Measurements from ENCODE around the gene KRTAP10-10. TPM values are rescaled to one million over a fixed set of nuclear protein-coding genes. Genes with fewer than 3 reads are reported as not detected.

KRTAP10-10 gene
- total RNA-seq, 2 donors from 2014 or later, result not detected

- H3K4me1 ChIP-seq (ENCODE audit: control insufficient read depth, insufficient read depth, low read length), result no peaks in the 10 kb centered on the region
- Mint-ChIP-seq H3K9me3 (peaks cover 59% of the 10 kb centered on the region), H3K4me3 (no peak overlapping the region), H3K36me3 (ENCODE audit: low read depth) (peaks cover 3% of the 10 kb centered on the region), H3K4me1 (no peaks in the 10 kb centered on the region), H3K27ac (no peak overlapping the region), H3K27me3 (ENCODE audit: insufficient read depth) (peaks cover 11% of the 10 kb centered on the region)
- WGBS, 2 experiments (ENCODE audit: insufficient coverage in 1 of 2, insufficient read length in 1 of 2), result 91% methylated on average over 1 of the region's 1 CpG; no CpG with 5 or more reads in 1 of the 2 experiments
- H3K36me3 ChIP-seq (ENCODE audit: control insufficient read depth, insufficient read depth, low read length), result no peaks in the 10 kb centered on the region
- H3K9ac ChIP-seq (ENCODE audit: extremely low read depth, low read length, poor library complexity, severe bottlenecking), result no peak overlapping the region
- no peak overlapping the region for H3K4me3 ChIP-seq (ENCODE audit: low read length)
- H3K9me3 ChIP-seq (ENCODE audit: control insufficient read depth, low read length), result peaks cover 50% of the 10 kb centered on the region
- no peaks in the 10 kb centered on the region for H3K27me3 ChIP-seq (ENCODE audit: control insufficient read depth, insufficient read depth, low read length, poor library complexity, severe bottlenecking)
- DNase-seq, result no peak
- no peak overlapping the region for H3K27ac ChIP-seq (ENCODE audit: low read depth, low read length)
- TF ChIP-seq CTCF (conservative IDR thresholded peaks at IDR 0.05), result no peak
Observed at GRCh38 chr21:44671911-44672310, 34.8 kb downstream of the KRTAP10-10 start.

GRCh38 chr21:44677881-44678280 lies 40.7 kb downstream of the KRTAP10-10 start:
- Histone ChIP-seq H3K27me3 (ENCODE audit: control insufficient read depth, insufficient read depth, low read length, poor library complexity, severe bottlenecking) (no peaks in the 10 kb centered on the region), H3K9ac (ENCODE audit: extremely low read depth, low read length, poor library complexity, severe bottlenecking) (no peak overlapping the region), H3K9me3 (ENCODE audit: control insufficient read depth, low read length) (peaks cover 10% of the 10 kb centered on the region), H3K4me1 (ENCODE audit: control insufficient read depth, insufficient read depth, low read length) (no peaks in the 10 kb centered on the region), H3K36me3 (ENCODE audit: control insufficient read depth, insufficient read depth, low read length) (no peaks in the 10 kb centered on the region), H3K4me3 (ENCODE audit: low read length) (no peak overlapping the region), H3K27ac (ENCODE audit: low read depth, low read length) (no peak overlapping the region)
- H3K27me3 Mint-ChIP-seq (ENCODE audit: insufficient read depth), result peaks cover 24% of the 10 kb centered on the region
- 96 to 97% methylated on average over 10 to 13 of the region's 13 CpGs for WGBS, 2 experiments (ENCODE audit: insufficient coverage in 1 of 2, insufficient read length in 1 of 2)
- H3K27ac Mint-ChIP-seq, result no peak overlapping the region
- H3K4me1 Mint-ChIP-seq, result no peaks in the 10 kb centered on the region
- DNase-seq, result no peak
- H3K9me3 Mint-ChIP-seq, result peaks cover 9% of the 10 kb centered on the region
- no peak overlapping the region for H3K4me3 Mint-ChIP-seq
- no peak for TF ChIP-seq CTCF (conservative IDR thresholded peaks at IDR 0.05)
- H3K36me3 Mint-ChIP-seq (ENCODE audit: low read depth), result peaks cover under 1% of the 10 kb centered on the region

GRCh38 chr21:44681152-44681551 lies 44.0 kb downstream of the KRTAP10-10 start:
- Mint-ChIP-seq H3K4me3 (no peak overlapping the region), H3K27me3 (ENCODE audit: insufficient read depth) (peaks cover 41% of the 10 kb centered on the region), H3K9me3 (no peaks in the 10 kb centered on the region), H3K36me3 (ENCODE audit: low read depth) (no peaks in the 10 kb centered on the region), H3K27ac (no peak overlapping the region), H3K4me1 (peaks cover 8% of the 10 kb centered on the region)
- no peaks in the 10 kb centered on the region for H3K4me1 ChIP-seq (ENCODE audit: control insufficient read depth, insufficient read depth, low read length)
- WGBS, 2 experiments (ENCODE audit: insufficient coverage in 1 of 2, insufficient read length in 1 of 2), result 79 to 86% methylated on average over 6 to 11 of the region's 11 CpGs
- no peak overlapping the region for H3K4me3 ChIP-seq (ENCODE audit: low read length)
- H3K27ac ChIP-seq (ENCODE audit: low read depth, low read length), result no peak overlapping the region
- H3K9me3 ChIP-seq (ENCODE audit: control insufficient read depth, low read length), result no peaks in the 10 kb centered on the region
- no peak for DNase-seq
- no peaks in the 10 kb centered on the region for H3K36me3 ChIP-seq (ENCODE audit: control insufficient read depth, insufficient read depth, low read length)
- TF ChIP-seq CTCF (conservative IDR thresholded peaks at IDR 0.05), result no peak
- no peaks in the 10 kb centered on the region for H3K27me3 ChIP-seq (ENCODE audit: control insufficient read depth, insufficient read depth, low read length, poor library complexity, severe bottlenecking)
- H3K9ac ChIP-seq (ENCODE audit: extremely low read depth, low read length, poor library complexity, severe bottlenecking), result no peak overlapping the region

All from endodermal cell (in vitro differentiated cells).